HG02642 (cell line): Measurements from ENCODE around the gene SLC25A22.
A peak's percentile ranks its signal among the peaks of the same experiment; 100 is the strongest.

Experiments used
- ATAC-seq: cut with Tn5 transposase; IDR thresholded peaks from one replicate; pipeline ENCODE4 v1.9.1; 2021; ENCODE audit warnings: mild to moderate bottlenecking; ENCODE audit not compliant: unreplicated experiment, poor library complexity

Gene SLC25A22

DNA sequence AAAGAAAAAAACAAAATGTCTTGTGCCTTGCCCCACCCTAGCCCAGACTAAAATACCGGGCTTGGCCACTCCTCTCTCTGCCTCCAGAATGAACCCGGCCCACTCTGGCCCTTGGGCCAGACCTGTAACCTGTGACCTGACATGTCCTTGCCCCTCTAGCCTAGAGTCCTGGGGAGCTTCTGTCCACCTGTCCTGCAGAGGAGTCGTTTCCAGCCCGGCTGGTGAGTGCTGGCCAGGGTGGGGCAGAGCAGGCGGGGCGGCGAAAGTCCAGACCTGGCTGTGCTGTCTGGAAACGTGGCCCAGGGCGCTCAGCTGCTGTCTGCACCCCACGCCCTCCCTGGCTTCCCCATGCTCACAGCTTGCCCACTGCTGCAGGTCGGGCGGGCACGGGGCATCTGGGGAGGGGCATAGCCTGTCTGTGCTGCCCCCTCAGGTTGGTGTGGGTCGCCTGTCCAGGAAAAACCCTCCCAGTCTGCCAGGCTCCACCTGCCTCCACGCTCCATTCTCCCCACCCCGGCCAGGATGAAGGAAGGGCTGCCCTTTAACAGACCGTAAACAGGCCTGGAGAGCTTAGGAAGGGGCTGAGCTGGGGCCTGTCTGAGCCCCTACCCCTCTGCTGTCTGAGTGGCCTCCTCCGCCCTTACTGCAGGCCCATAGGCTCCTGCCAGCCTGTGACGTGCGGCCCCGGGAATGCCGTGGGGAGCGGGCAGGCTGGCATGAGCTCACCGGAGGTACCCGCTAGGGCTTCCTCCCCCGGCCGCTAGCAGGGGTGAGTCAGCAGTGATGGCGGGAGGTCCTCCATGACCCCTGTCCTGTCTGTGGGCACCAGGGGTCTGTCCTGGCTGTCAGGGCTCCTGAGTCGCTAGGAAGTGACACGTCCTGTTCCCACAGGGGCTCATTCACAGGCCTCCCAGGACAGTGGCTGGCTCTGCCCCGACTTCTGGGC, 36.6 kb upstream of the SLC25A22 start:
- ATAC-seq = no peak

DNA sequence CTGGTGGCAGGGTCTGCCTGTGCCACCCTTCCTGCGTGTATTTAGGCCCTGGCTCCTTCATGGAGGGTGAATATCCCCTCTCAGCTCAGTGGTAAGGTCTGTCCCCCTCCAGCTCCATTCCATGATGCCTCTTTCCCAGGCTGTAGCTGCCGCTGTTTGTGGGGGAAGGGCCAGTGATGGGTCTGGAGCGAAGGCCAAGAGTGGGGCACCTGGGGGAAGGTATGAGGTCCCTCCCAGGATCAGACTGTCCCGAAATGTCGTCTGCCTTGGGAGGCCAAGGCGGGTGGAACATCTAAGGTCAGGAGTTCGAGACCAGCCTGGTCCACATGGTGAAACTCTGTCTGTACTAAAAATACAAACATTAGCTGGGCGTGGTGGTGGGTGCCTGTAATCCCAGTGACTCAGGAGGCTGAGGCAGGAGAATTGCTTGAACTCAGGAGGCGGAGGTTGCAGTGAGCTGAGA, 35.8 kb upstream of the SLC25A22 start:
- ATAC-seq = no peak

DNA sequence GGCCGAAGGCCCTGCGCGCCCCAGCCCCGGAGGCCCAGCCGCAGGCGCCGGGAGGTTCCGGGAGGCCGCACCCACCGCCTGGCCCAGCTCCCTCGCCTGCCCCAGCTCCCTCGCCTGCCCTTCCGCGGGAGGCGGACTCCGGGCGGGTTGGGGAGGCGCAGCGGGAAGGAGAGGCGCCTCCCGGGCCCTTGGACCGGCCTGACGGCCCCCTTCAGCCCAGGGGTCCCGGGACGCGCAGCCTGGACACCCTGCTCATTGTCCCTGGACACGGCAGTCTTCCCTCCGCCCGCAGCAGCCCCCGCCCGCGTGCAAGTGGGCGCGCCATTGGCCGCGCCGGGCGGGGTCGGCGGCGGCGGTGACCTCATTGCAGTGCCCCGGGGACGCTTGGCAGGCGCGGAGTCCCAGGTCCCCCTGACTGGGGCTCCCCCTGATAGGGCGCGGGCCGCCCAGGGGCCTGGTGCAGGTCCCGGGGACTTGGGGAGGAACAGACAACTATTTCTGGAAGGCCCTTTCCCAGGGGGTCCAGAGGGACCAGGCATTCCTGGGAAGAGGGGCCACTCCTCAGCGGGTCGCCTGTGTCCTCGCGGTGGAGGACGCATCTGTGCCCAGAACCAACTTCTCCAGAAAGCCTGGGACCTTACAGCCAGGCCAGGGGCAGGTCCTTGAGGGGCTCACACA, 35.2 kb upstream of the SLC25A22 start:
- ATAC-seq = peak; percentile 24

DNA sequence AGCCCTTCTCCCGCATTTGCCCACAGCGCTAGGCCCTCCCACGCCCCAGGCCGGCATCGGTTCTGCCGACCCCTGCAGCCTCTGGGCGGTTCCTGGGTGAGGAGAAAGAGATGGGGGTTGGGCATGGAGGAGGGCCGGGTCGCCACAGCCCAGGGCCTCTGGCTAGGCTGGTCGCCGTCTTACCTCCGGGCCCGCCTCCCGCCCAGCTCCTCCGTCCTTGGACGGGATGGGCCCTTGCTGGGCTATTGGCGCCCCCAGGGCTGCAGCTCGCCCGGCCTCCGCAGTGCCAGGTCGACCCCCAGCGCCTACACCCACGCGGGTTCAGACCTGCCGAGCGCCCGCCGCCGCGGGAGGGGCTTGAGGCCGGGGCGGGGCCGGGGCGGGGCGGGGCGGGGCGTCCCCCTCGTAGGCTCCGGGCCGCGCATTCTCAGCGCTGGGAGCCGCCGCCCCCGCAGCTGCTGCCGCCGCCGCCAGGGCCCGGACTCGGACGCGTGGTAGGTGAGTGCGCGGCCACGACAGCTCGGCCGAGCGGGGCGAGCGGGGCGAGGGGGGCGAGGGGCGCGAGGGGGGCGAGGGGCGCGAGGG, 34.5 kb upstream of the SLC25A22 start, which contains the start of gene CD151:
CD151 (plus strand) TSS at position 424 of the 585 bp plus-strand sequence. CDS start 3,118 bp downstream, outside the sequence.
- peak; percentile 46 for ATAC-seq

DNA sequence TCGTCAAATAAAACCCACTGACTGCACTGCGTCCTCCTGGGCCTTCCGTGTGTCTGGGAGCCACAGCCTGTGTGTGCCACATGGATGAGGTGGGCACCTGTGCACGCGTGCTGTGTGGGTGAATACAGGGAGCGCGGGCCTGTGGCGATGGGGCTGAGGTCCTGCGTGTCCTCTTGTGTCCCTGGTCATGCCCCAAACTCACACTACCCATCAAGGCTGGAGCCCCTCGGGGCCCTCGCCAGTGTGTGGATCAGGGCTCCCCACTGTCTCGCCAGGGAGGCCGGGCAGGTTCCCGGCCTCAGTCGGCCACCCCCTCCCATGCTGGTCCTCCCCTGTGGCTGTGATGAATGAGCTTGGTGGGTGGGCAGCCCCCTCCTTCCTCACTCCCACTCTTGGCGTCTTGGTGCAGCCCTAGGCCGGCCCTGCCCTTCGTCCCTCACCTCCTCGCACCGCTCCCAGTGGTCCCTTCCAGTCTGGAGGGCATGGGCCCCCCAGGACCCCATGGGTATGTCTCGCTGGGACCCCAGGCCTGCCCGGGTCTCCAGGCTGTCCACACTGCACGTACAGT, 34.0 kb upstream of the SLC25A22 start:
- ATAC-seq = no peak

DNA sequence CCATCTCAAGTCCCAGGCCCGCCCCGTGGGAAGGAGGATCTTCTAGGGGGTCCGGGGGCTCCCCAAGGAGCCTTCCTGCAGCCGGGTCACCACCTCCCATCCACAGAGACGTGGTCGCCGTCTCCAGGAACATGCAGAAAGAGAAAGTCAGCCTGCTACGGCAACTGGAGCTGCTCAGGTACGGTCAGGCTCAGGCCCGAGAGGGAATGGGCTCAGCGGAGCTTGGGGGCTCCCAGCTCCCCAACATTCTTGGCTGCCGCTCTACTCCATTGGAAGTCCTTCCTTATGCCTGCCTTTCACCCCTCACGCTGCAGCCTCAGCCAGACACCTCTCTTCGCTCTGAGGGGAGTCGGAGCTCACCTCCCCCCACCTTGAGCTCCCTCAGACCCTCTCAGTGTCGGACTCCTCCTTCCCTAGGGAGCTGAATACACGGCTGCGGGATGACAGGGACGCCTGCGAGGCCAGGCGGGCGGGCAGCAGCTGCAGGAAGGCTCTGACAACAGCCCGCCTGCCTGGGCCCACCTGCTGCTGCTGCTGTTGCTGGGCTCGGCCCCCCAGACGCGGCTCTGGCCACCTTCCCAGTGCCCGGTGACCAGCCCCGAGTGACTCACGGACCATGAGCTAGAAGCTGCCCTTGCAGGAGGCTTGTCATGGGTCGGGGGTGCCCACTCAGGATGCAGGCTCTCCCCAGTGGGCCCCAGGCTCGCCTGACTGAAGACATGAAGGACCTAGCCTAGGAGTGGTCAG, 33.2 kb upstream of the SLC25A22 start:
- ATAC-seq = no peak

DNA sequence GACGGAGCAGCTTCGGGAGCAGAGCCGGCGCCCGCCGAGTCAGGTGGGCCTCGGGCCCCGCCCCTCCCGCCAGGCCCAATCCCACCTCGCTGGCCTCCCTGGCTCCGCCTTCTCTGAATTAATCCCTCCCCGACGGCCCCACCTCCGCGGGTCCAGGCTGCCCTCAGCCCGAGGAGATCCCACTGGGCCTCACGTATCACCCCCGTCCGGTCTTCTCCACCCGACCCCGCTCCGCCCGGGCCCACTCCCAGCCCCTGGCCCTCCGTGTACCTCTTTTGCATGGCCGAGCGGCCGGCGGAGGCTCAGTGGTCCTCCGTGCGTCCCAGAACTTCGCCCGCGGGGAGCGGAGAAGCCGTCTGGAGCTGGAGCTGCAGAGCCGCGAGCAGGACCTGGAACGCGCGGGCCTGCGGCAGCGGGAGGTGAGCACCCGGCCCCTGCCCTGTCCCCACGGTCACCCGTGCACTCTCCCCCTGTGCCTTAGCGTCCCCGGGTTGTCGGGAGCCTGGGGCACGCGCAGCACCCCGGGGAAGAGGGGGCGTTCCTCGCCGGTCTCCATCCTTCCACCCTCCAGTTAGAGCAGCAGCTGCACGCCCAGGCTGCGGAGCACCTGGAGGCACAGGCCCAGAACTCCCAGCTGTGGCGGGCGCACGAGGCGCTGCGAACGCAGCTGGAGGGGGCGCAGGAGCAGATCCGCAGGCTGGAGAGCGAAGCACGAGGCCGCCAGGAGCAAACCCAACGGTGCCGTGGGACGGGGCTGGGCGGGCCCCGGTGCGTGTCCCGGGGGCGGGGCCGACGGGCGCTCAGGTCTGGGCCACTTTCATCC, 32.4 kb upstream of the SLC25A22 start:
- peak; percentile 29 for ATAC-seq

DNA sequence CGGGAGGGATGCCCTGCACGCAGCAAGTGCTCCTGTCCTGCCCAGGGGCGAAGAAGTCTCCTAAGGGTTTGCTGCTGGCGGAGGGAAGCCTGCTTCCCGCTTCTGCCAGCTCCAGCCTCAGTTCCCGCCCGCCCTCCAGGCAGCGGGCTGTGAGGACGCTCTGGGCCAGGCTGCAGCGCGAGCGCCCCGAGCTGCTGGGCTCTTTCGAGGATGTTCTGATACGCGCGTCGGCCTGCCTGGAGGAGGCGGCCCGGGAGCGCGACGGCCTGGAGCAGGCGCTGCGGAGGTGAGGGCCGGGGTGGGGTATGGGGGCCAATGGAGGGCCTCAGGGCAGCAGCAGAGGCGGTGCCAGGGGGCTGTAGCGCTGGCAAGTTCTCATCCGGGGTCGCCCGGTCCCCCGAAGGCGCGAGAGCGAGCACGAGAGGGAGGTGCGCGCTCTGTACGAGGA, 31.8 kb upstream of the SLC25A22 start:
- ATAC-seq = no peak

DNA sequence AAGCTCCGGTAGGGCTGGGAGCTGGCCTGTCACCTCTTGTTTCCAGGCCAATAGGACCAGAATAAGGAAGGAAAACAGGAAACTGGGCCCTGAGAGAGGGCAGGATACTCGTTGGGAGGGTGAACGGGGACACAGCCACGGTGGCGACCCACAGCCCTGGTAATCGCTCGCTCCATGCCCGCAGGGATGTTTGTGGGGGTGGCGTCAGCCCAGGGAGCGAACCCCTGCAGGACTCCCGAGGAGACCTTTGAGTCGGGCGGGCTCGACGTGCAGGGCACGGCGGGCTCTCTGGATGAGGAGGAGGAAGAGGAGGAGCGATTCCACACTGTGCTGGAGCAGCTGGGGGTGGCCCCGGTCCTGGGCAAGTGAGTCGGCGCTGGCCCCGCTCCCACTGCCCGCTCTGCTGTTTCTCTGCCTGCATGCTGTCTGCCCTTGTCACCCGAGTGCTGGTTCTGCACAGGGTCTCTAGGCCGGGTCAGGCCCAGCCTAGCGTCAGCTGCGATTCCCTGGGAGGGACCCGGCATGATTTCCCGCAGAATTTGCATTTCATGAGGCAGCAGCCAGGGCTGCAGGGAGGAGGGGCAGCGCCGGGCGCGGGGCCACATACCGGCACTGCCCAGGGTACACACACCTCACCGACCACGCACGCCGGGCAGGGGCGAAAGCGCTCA, 31.2 kb upstream of the SLC25A22 start:
- no peak for ATAC-seq

DNA sequence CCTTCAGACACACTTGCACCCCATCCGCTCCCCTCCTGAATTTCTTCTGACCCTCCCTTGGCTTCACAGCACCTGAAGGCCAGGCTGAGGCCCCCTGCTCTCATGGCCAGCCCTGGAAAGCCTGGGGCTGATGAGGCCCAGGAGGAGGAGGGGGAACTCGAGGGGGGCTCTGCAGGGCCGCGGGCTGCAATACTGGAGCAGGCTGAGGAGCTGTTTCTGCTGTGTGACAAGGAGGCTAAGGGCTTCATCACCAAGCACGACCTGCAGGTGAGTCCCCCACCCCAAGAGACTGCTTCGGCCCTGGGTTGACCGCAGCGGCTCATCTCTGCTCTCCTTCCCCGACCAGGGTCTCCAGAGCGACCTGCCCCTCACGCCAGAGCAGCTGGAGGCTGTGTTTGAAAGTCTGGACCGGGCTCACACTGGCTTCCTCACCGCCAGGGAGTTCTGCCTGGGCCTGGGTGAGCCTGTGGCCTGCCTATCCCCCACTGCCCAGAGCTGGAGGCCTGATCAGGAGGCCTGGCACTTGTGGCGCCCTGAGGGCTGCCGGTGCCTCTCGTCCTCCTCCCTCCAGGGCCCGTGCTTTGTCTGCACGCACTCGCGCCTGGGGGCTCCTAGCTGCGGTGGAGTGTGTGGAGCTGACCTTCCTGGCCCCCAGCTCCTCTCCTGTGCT, 30.6 kb upstream of the SLC25A22 start:
- no peak for ATAC-seq

DNA sequence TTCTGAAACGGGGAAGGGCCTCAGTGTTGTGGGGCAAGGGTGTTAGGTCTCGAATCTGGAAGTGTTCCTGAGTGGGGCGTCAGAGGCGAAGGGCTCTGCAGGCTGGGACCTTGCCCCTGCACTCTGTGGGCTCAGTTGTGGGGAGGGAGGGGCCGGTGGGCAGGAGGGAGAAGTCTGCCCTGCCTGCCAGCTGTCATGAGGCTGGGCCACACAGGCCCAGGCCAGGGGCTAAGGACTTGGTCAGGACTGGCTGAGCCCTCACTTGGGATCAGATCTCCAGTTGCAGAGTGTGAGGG, 29.8 kb upstream of the SLC25A22 start, which contains the start of gene CRACR2B:
CRACR2B (plus strand) TSS at position 23 of the 296 bp plus-strand sequence. CDS start 689 bp downstream, outside the sequence.
- no peak for ATAC-seq

DNA sequence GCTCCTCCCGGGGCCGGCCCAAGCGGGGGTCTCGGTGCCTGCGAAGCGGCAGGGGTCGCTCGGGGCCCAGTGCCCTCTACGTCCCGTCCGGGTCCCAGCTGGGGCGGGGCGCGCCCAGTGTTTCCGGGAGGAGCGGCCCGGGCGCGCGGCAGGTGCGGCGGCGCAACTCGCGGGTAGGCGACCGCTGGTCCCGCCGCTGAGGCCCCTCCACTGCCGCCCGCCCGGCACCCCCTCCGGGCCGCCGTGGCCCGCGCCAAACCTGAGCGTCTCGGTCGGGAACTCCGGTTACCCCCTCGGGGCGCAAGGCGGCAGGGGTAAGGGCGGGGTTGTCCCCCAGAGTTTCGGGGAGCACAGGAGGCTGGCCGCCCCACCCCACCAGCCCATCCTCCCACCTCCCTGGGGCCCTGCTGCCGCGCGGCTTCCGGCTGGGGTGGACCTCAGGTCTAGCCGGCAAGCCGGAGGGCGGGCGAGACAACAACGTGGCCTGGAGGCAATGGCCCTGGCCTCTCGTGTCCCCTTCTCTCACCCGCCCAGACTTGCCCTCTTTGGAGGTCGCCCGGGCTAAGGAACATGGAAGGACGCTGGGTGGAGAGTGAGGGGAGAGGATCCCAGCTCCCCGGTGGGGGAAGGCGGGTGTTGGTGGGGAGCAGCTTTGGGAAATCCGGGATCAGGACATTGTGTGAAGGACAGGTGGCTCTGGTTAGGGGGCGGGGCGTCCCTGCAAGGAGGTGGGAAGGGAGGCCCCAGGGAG, 29.2 kb upstream of the SLC25A22 start:
- peak; percentile 45 for ATAC-seq

DNA sequence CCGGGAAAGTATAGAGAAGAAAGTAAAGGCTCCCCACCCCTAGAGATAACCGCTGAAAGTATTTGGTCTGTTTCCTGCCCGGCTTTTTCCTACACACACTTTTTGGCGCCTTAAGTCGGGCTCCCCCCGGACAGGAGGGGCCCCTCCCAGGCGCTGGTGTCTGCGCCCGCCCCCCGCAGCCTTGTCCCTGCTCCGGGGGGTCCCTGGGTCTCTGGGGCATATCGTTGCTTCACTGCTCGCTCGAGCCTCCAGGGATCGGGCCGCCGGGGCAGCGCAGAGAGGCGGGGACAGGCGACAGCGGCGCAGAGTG, 28.7 kb upstream of the SLC25A22 start:
- ATAC-seq = no peak

DNA sequence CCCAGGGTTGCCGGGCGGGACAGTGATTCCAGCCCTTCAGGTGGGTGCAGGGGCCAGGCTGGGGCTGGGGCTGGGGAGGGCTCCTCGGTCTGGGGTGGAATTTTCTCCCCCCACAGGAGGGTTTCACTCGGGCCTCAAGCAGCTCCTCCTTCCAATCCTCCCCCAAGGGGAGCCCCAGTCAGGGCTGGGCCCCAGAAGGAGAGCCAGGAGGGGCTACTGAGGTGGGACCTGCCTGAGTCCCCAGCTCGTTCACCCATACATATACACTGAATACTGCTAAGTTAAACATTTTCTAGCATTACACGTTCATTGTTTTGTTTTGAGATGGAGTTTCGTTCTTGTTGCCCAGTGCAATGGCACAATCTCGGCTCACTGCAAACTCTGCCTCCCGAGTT, 28.1 kb upstream of the SLC25A22 start:
- no peak for ATAC-seq

DNA sequence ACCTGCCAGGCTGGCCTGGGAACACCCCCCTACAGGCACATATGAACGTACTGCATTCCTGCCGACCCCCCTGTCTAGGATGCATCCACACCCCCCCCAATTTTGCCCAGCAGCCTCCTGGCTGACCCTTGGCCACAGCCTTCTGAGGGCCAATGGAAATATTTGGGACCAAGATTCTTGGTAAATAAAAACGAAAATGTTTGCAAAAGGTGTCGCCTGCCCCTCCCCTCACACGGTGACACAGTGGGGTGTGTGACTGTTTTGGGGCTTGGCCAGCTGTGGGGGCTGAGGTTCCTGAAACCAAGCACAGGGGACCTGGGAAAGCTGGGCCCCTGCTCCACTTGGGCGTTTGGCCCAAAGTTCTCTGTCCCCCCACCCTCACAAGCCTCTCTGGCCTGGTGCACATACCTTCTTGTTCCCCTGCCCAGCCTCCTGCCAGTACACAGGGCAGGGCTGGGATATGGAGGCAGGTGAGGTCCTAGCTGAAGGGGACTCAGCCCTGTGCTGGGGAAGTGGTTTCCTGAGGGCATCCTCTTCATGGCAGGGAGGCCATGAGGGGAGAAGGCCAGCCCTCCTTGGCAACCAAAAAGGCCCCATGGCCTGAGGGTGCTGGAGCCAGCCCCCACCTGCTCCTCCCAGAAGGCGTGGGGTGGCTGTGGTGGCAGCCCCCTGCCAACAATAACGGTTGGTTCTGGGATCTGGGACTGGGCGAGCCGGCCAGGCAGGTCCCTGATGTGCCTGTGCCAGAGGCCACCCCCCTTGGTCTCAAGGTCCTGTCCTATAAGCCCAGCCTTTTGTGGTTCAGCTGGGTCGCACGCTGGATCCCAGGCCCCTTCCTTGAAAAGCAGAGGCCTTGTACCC, 27.5 kb upstream of the SLC25A22 start:
- ATAC-seq = no peak

DNA sequence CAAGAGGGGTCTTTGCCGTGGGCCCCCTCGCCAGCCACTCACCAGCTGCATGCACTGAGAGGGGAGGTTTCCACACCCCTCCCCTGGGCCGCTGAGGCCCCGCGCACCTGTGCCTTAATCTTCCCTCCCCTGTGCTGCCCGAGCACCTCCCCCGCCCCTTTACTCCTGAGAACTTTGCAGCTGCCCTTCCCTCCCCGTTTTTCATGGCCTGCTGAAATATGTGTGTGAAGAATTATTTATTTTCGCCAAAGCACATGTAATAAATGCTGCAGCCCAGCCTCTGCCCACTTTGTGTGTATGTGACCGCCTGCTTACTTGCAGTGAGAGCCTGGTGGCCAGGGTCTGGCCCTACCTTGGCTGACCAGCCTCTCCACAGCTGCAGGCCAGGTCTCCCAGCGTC, 26.9 kb upstream of the SLC25A22 start:
- no peak for ATAC-seq
